GM19239 (cell line): Measurements from ENCODE around the gene PHF2.

Experiments used
- DNase-seq: peaks from one replicate; pipeline ENCODE4 v3.0.0; 2011; ENCODE audit warnings: low spot score; ENCODE audit not compliant: insufficient read length
- FAIRE-seq: peaks from 2 replicates; lab custom pipeline; 2011; peaks lifted over from hg19 to GRCh38; lab: Jason Lieb, UNC

PHF2 gene

GRCh38 chr9:93585695-93586094 is 9.3 kb downstream of the PHF2 start:
- FAIRE-seq (no peak), DNase-seq (no peak)

- FAIRE-seq, result no peak
- no peak for DNase-seq
Observed at GRCh38 chr9:93586290-93587057, 10.1 kb downstream of the PHF2 start.

GRCh38 chr9:93587284-93587650 is 10.9 kb downstream of the PHF2 start:
- no peak for FAIRE-seq
- no peak for DNase-seq

GRCh38 chr9:93587651-93588347 is 11.4 kb downstream of the PHF2 start:
- FAIRE-seq (no peak), DNase-seq (no peak)

GRCh38 chr9:93588641-93589609 is 12.5 kb downstream of the PHF2 start:
- FAIRE-seq (no peak), DNase-seq (no peak)

- no peak for FAIRE-seq
- DNase-seq, result no peak
Observed at GRCh38 chr9:93589688-93590087, 13.3 kb downstream of the PHF2 start.

- FAIRE-seq (no peak), DNase-seq (no peak)
Observed at GRCh38 chr9:93590609-93591234, 14.3 kb downstream of the PHF2 start.

GRCh38 chr9:93591301-93592007 is 15.1 kb downstream of the PHF2 start:
- FAIRE-seq (no peak), DNase-seq (no peak)

- DNase-seq (no peak), FAIRE-seq (no peak)
Observed at GRCh38 chr9:93592008-93592642, 15.7 kb downstream of the PHF2 start.

GRCh38 chr9:93592643-93593021 is 16.2 kb downstream of the PHF2 start:
- no peak for FAIRE-seq
- DNase-seq, result no peak

GRCh38 chr9:93593144-93593658 is 16.8 kb downstream of the PHF2 start:
- FAIRE-seq, result no peak
- DNase-seq, result no peak

- FAIRE-seq (no peak), DNase-seq (no peak)
Observed at GRCh38 chr9:93594041-93594756, 17.8 kb downstream of the PHF2 start.

GRCh38 chr9:93595461-93595860 is 19.1 kb downstream of the PHF2 start:
- no peak for FAIRE-seq

GRCh38 chr9:93595861-93596365 is 19.5 kb downstream of the PHF2 start:
- no peak for FAIRE-seq
- no peak for DNase-seq

More at GRCh38 chr9:93595461-93595860, 19.1 kb downstream of the PHF2 start:
- DNase-seq, result no peak

- FAIRE-seq, result no peak
Observed at GRCh38 chr9:93596399-93596798, 20.0 kb downstream of the PHF2 start.

GRCh38 chr9:93597142-93597706 is 20.8 kb downstream of the PHF2 start:
- no peak for DNase-seq

More at GRCh38 chr9:93596399-93596798, 20.0 kb downstream of the PHF2 start:
- DNase-seq, result no peak

GRCh38 chr9:93597871-93598646 is 21.7 kb downstream of the PHF2 start:
- DNase-seq (no peak), FAIRE-seq (no peak)

More at GRCh38 chr9:93597142-93597706, 20.8 kb downstream of the PHF2 start:
- FAIRE-seq, result no peak
